ENCODE results near the gene AGER. TPM values are rescaled to one million over a fixed set of nuclear protein-coding genes. Genes with fewer than 3 reads are reported as not detected.
"Not testable (repeated sequence)": the region's sequence is repeated elsewhere in the genome, so short reads cannot be mapped to it uniquely, and the experiment has no call there.

The AGER gene
- total RNA-seq, 1 donor from 2014 or later = 0.52 TPM

DNA sequence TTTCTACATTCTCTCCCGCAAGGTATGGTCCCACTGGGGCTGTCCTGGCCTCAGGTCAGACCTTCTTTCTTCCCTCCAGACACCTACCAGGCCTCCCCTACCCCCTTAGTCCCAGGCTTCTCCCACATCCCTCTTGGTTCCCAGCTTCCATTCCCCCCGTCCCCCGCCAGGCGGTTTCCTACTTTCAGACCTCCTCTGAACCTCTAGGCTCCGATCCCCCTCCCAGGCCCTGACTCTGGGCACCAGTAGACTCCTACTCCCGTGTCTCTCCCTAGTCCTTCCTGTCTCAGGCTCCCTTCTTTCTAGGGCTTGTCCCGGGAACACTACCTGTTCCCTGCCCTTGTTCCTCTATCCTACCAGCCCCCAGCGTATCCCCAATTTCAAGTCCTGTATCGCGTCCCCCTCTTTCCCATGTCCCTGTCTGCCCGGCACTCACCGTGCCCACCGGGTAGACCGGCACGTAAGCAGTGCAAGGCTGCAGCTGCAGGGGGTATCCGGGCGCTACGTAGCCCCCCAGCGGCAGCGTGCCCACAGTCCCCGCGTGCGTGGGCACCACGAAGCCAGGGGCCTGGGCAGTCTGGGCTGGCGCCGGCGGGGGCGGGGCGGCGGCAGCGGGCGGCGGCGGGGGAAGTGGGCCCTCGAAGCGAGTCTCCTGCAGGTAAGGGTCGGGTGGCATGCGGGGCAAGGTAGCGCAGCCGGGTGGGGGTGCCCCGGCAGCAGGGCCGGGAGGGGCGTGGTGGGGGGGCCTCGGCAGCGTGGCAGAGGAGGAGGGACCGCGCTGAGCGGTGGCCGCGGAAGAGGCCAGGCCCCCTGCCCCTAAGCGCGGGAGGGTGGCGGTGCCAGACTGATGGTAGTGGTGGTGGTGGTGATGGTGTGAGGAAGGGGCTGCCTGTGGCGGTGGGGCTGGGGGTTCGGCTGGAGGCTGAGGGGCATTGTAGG, 33.9 kb downstream of the AGER start:
- Histone ChIP-seq H3K27ac (ENCODE audit: low read depth, low read length) (no peak overlapping the region), H3K36me3 (ENCODE audit: control insufficient read depth in 3 of 3, insufficient read depth in 3 of 3, low read length in 3 of 3) (peaks cover 0 to under 1% (median 0%) of the 10 kb centered on the region in 3 donors), H3K9me3 (ENCODE audit: control insufficient read depth in 3 of 3, low read length in 3 of 3) (no peaks in the 10 kb centered on the region), H3K4me1 (ENCODE audit: control insufficient read depth in 3 of 3, insufficient read depth in 3 of 3, low read length in 3 of 3) (peaks cover 24 to 29% (median 24%) of the 10 kb centered on the region in 3 donors), H3K4me3 (ENCODE audit: low read length in 3 of 3) (no peak overlapping the region), H3K9ac (ENCODE audit: low read depth in 1 of 3, low read length in 3 of 3) (no peak overlapping the region), H3K27me3 (ENCODE audit: control insufficient read depth in 3 of 3, insufficient read depth in 3 of 3, low read length in 3 of 3) (peaks cover 17 to 34% (median 25%) of the 10 kb centered on the region in 3 donors)

DNA sequence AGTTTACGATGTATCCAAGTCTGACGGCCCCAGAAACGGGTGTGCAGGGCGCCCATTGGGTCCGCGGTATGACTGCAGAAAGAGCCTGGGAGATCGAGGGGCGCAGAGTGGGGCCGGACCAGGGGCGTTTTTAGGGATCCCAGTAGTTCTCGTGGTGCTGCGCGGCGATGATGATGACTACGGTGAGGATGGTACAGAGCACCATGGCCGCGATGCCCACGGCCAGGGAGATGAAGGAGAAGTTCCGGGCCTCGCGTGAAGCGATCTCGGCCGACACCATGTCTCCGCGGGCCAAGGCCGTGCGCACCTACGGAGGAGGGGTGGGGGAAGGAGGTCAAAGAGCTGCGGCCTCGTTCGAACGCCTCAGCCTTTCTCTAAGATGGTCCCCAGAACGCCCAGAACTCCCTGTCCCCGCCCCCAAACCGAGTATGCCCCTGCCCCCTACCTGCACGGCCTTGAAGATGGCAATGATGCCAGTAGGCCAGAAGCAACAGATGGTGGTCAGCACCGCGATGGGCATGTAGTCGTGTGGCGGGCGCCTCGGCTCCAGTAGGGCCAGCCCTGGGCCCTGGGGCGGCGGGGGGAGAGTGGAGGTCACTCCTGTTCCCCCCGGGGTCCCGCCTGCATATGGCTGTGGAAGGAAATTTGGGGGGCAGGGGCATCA, 34.8 kb downstream of the AGER start:
- Histone ChIP-seq H3K4me3 (ENCODE audit: low read length in 3 of 3) (peak overlapping the region in 2 of 3 donors; percentile 0 to 32), H3K4me1 (ENCODE audit: control insufficient read depth in 3 of 3, insufficient read depth in 3 of 3, low read length in 3 of 3) (peaks cover 15 to 20% (median 15%) of the 10 kb centered on the region in 3 donors), H3K9me3 (ENCODE audit: control insufficient read depth in 3 of 3, low read length in 3 of 3) (no peaks in the 10 kb centered on the region), H3K27me3 (ENCODE audit: control insufficient read depth in 3 of 3, insufficient read depth in 3 of 3, low read length in 3 of 3) (peaks cover 17 to 34% (median 25%) of the 10 kb centered on the region in 3 donors), H3K9ac (ENCODE audit: low read depth in 1 of 3, low read length in 3 of 3) (no peak overlapping the region), H3K36me3 (ENCODE audit: control insufficient read depth in 3 of 3, insufficient read depth in 3 of 3, low read length in 3 of 3) (no peaks in the 10 kb centered on the region), H3K27ac (ENCODE audit: low read depth, low read length) (no peak overlapping the region)

DNA sequence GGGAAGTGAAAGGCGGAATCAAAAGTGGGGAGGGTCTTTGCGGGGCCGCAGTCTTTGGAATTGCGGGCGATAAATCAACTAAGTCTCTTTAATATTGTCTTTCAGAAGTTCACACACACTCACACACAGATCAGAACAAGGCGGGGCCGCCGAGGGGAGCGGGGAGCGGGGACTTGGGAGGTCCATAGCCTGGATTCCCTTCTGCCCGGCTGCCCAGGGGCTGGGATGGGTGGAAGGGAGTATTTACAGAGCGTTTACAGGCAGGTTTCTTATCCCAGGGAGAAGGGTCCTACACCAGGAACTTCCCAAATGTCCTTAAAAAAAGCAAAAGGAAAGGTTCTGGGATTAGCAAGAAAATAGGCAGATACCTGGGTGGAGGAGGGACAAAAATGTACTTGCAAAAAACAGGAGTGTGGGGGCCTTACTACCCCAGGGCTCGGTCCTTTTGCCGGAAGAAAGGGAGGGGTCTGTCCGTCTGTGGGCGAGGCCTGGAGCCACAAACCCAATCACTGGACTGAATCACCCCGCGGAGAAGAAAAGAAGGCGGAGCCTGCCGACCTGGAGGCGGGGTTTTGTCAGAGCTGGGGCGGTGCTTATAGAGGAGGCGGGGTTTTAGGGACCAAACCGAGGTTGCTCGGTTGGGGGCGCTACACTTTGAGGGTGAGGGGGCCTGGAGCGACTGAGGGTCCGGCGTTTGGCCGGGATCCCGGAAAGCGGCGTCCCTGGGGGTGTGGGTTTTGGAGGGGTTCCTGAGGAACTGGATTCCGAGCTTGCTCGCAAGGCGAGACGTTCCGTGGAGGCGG, 35.6 kb downstream of the AGER start:
- Histone ChIP-seq H3K36me3 (ENCODE audit: control insufficient read depth in 3 of 3, insufficient read depth in 3 of 3, low read length in 3 of 3) (no peaks in the 10 kb centered on the region), H3K4me3 (ENCODE audit: low read length in 3 of 3) (peak overlapping the region in 2 of 3 donors; percentile 14 to 32)

GRCh38 chr6:32147401-32148132, 36.5 kb downstream of the AGER start:
- H3K36me3 ChIP-seq (ENCODE audit: control insufficient read depth in 3 of 3, insufficient read depth in 3 of 3, low read length in 3 of 3) = no peaks in the 10 kb centered on the region
- H3K9me3 ChIP-seq (ENCODE audit: control insufficient read depth in 3 of 3, low read length in 3 of 3) = no peaks in the 10 kb centered on the region
- H3K27me3 ChIP-seq (ENCODE audit: control insufficient read depth in 3 of 3, insufficient read depth in 3 of 3, low read length in 3 of 3) = peaks cover 17 to 34% (median 25%) of the 10 kb centered on the region in 3 donors
- no peak overlapping the region for H3K27ac ChIP-seq (ENCODE audit: low read depth, low read length)
- H3K4me3 ChIP-seq (ENCODE audit: low read length in 3 of 3) = no peak overlapping the region
- no peak overlapping the region for H3K9ac ChIP-seq (ENCODE audit: low read depth in 1 of 3, low read length in 3 of 3)
- H3K4me1 ChIP-seq (ENCODE audit: control insufficient read depth in 3 of 3, insufficient read depth in 3 of 3, low read length in 3 of 3) = peaks cover 6 to 7% (median 7%) of the 10 kb centered on the region in 3 donors

More for the DNA sequence above, 35.6 kb downstream of the AGER start:
- H3K9ac ChIP-seq (ENCODE audit: low read depth in 1 of 3, low read length in 3 of 3) = no peak overlapping the region
- peaks cover 17 to 34% (median 25%) of the 10 kb centered on the region in 3 donors for H3K27me3 ChIP-seq (ENCODE audit: control insufficient read depth in 3 of 3, insufficient read depth in 3 of 3, low read length in 3 of 3)
- no peaks in the 10 kb centered on the region for H3K9me3 ChIP-seq (ENCODE audit: control insufficient read depth in 3 of 3, low read length in 3 of 3)
- H3K27ac ChIP-seq (ENCODE audit: low read depth, low read length) = no peak overlapping the region
- peaks cover 13 to 15% (median 13%) of the 10 kb centered on the region in 3 donors for H3K4me1 ChIP-seq (ENCODE audit: control insufficient read depth in 3 of 3, insufficient read depth in 3 of 3, low read length in 3 of 3)

- Histone ChIP-seq H3K36me3 (ENCODE audit: control insufficient read depth in 3 of 3, insufficient read depth in 3 of 3, low read length in 3 of 3) (no peaks in the 10 kb centered on the region), H3K4me3 (ENCODE audit: low read length in 3 of 3) (no peak overlapping the region), H3K9me3 (ENCODE audit: control insufficient read depth in 3 of 3, low read length in 3 of 3) (no peaks in the 10 kb centered on the region), H3K9ac (ENCODE audit: low read depth in 1 of 3, low read length in 3 of 3) (no peak overlapping the region), H3K4me1 (ENCODE audit: control insufficient read depth in 3 of 3, insufficient read depth in 3 of 3, low read length in 3 of 3) (no peaks in the 10 kb centered on the region), H3K27me3 (ENCODE audit: control insufficient read depth in 3 of 3, insufficient read depth in 3 of 3, low read length in 3 of 3) (peaks cover 17 to 34% (median 25%) of the 10 kb centered on the region in 3 donors), H3K27ac (ENCODE audit: low read depth, low read length) (no peak overlapping the region)
Observed at GRCh38 chr6:32146687-32147086, 37.4 kb downstream of the AGER start.

GRCh38 chr6:32146287-32146686, 37.8 kb downstream of the AGER start:
- Histone ChIP-seq H3K9ac (ENCODE audit: low read depth in 1 of 3, low read length in 3 of 3) (no peak overlapping the region), H3K4me3 (ENCODE audit: low read length in 3 of 3) (no peak overlapping the region), H3K36me3 (ENCODE audit: control insufficient read depth in 3 of 3, insufficient read depth in 3 of 3, low read length in 3 of 3) (no peaks in the 10 kb centered on the region), H3K27me3 (ENCODE audit: control insufficient read depth in 3 of 3, insufficient read depth in 3 of 3, low read length in 3 of 3) (peaks cover 14 to 33% (median 25%) of the 10 kb centered on the region in 3 donors), H3K27ac (ENCODE audit: low read depth, low read length) (no peak overlapping the region), H3K9me3 (ENCODE audit: control insufficient read depth in 3 of 3, low read length in 3 of 3) (no peaks in the 10 kb centered on the region), H3K4me1 (ENCODE audit: control insufficient read depth in 3 of 3, insufficient read depth in 3 of 3, low read length in 3 of 3) (no peaks in the 10 kb centered on the region)

- not testable (repeated sequence) for H3K4me1 ChIP-seq (ENCODE audit: control insufficient read depth in 3 of 3, insufficient read depth in 3 of 3, low read length in 3 of 3); H3K4me3 ChIP-seq (ENCODE audit: low read length in 3 of 3); H3K36me3 ChIP-seq (ENCODE audit: control insufficient read depth in 3 of 3, insufficient read depth in 3 of 3, low read length in 3 of 3); H3K27ac ChIP-seq (ENCODE audit: low read depth, low read length); H3K9ac ChIP-seq (ENCODE audit: low read depth in 1 of 3, low read length in 3 of 3); H3K9me3 ChIP-seq (ENCODE audit: control insufficient read depth in 3 of 3, low read length in 3 of 3)
- peaks cover 5 to 18% (median 17%) of the 10 kb centered on the region in 3 donors for H3K27me3 ChIP-seq (ENCODE audit: control insufficient read depth in 3 of 3, insufficient read depth in 3 of 3, low read length in 3 of 3)
Observed at GRCh38 chr6:32144238-32144637, 39.8 kb downstream of the AGER start.

- no peak overlapping the region for H3K9ac ChIP-seq (ENCODE audit: low read depth in 1 of 3, low read length in 3 of 3)
- H3K27me3 ChIP-seq (ENCODE audit: control insufficient read depth in 3 of 3, insufficient read depth in 3 of 3, low read length in 3 of 3) = no peaks in the 10 kb centered on the region
- no peaks in the 10 kb centered on the region for H3K4me1 ChIP-seq (ENCODE audit: control insufficient read depth in 3 of 3, insufficient read depth in 3 of 3, low read length in 3 of 3)
- H3K36me3 ChIP-seq (ENCODE audit: control insufficient read depth in 3 of 3, insufficient read depth in 3 of 3, low read length in 3 of 3) = no peaks in the 10 kb centered on the region
- H3K27ac ChIP-seq (ENCODE audit: low read depth, low read length) = no peak overlapping the region
- no peaks in the 10 kb centered on the region for H3K9me3 ChIP-seq (ENCODE audit: control insufficient read depth in 3 of 3, low read length in 3 of 3)
- no peak overlapping the region for H3K4me3 ChIP-seq (ENCODE audit: low read length in 3 of 3)
Observed at GRCh38 chr6:32140420-32141046, 43.5 kb downstream of the AGER start.

DNA sequence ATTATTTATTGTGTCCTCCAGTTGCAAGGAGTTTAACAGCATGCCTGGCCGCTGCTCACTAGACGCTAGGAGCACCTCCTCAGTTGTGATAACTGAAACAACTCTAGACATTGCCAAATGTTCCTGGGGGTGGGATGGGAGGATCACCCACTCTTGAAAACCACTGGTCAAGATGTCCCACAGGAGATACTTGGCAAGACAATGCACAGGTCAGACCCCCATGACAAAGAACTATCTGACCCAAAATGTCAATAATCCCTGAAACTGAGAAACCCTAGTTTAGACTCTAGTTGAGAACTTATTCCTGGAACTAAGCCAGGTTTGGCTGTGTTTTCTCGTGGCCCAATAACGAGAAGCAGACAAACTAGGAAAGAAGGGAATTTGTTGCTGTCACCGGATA, 44.5 kb downstream of the AGER start:
- H3K27me3 ChIP-seq (ENCODE audit: control insufficient read depth in 3 of 3, insufficient read depth in 3 of 3, low read length in 3 of 3) = no peaks in the 10 kb centered on the region
- H3K36me3 ChIP-seq (ENCODE audit: control insufficient read depth in 3 of 3, insufficient read depth in 3 of 3, low read length in 3 of 3) = no peaks in the 10 kb centered on the region
- no peak overlapping the region for H3K27ac ChIP-seq (ENCODE audit: low read depth, low read length)
- H3K4me1 ChIP-seq (ENCODE audit: control insufficient read depth in 3 of 3, insufficient read depth in 3 of 3, low read length in 3 of 3) = no peaks in the 10 kb centered on the region
- no peak overlapping the region for H3K9ac ChIP-seq (ENCODE audit: low read depth in 1 of 3, low read length in 3 of 3)
- H3K9me3 ChIP-seq (ENCODE audit: control insufficient read depth in 3 of 3, low read length in 3 of 3) = no peaks in the 10 kb centered on the region
- H3K4me3 ChIP-seq (ENCODE audit: low read length in 3 of 3) = no peak overlapping the region

Data from skeletal muscle tissue (tissue), 4 donors.